Measurements from ENCODE around the gene MACROD2. TPM values are rescaled to one million over a fixed set of nuclear protein-coding genes. Genes with fewer than 3 reads are reported as not detected.

The MACROD2 gene
- total RNA-seq, 4 donors from 2014 or later, result 4.6 to 33.0 (median 8.3) TPM

- no peak for TF ChIP-seq CTCF (IDR thresholded peaks at IDR 0.05)
- no peak for TF ChIP-seq POLR2A (IDR thresholded peaks at IDR 0.05)
- TF ChIP-seq POLR2AphosphoS5 (IDR thresholded peaks at IDR 0.05), result no peak
- no peak for TF ChIP-seq EP300 (IDR thresholded peaks at IDR 0.05; ENCODE audit: low read depth)
- intact Hi-C loops (cut with DNase I; ENCODE audit: low total_unique reads) (loop anchor here (5.0 kb wide), 1 partner anchor 868 kb away; no protein-coding TSS in a partner anchor), in situ Hi-C loops (cut with MboI; ENCODE audit: low pct_ligation_motif_present in 1 of 4, low pct_unique_long_range_greater_than_20kb in 1 of 4, low sequenced_read_pairs in 3 of 4) (no loop called here)
- no peaks in the 10 kb centered on the region for H3K4me1 ChIP-seq
- no peak overlapping the region for H3K4me3 ChIP-seq
- H3K9me3 ChIP-seq, result no peaks in the 10 kb centered on the region
- H3K27ac ChIP-seq, result no peak overlapping the region
- no peak for DNase-seq
- WGBS, 2 donors (ENCODE audit: low coverage in 1 of 2), result 92 to 100% methylated on average over 1 to 3 of the region's 3 CpGs
- no peaks in the 10 kb centered on the region for H3K36me3 ChIP-seq
- H3K27me3 ChIP-seq, result no peaks in the 10 kb centered on the region
These were observed 1184.5 kb downstream of the MACROD2 start for GRCh38 chr20:15179781-15180180.

GRCh38 chr20:15185322-15185721, 1190.0 kb downstream of the MACROD2 start:
- no peaks in the 10 kb centered on the region for H3K9me3 ChIP-seq
- no peak for DNase-seq
- TF ChIP-seq EP300 (IDR thresholded peaks at IDR 0.05; ENCODE audit: low read depth) (no peak), CTCF (IDR thresholded peaks at IDR 0.05) (no peak), POLR2AphosphoS5 (IDR thresholded peaks at IDR 0.05) (no peak), POLR2A (IDR thresholded peaks at IDR 0.05) (no peak)
- no peak overlapping the region for H3K27ac ChIP-seq
- H3K4me1 ChIP-seq, result no peaks in the 10 kb centered on the region
- no peak overlapping the region for H3K4me3 ChIP-seq
- intact Hi-C loops (cut with DNase I; ENCODE audit: low total_unique reads), result no loop called here
- H3K27me3 ChIP-seq, result no peaks in the 10 kb centered on the region
- no peaks in the 10 kb centered on the region for H3K36me3 ChIP-seq
- whole genome bisulfite sequencing, 2 donors (ENCODE audit: low coverage in 1 of 2), result 58 to 71% methylated on average over 3 of the region's 3 CpGs
- in situ Hi-C loops (cut with MboI; ENCODE audit: low pct_ligation_motif_present in 1 of 4, low pct_unique_long_range_greater_than_20kb in 1 of 4, low sequenced_read_pairs in 3 of 4), result no loop called here

- no peaks in the 10 kb centered on the region for H3K36me3 ChIP-seq
- H3K27ac ChIP-seq, result no peak overlapping the region
- TF ChIP-seq POLR2A (IDR thresholded peaks at IDR 0.05), result no peak
- no peak for TF ChIP-seq POLR2AphosphoS5 (IDR thresholded peaks at IDR 0.05)
- TF ChIP-seq EP300 (IDR thresholded peaks at IDR 0.05; ENCODE audit: low read depth), result no peak
- no peak for TF ChIP-seq CTCF (IDR thresholded peaks at IDR 0.05)
- no peaks in the 10 kb centered on the region for H3K27me3 ChIP-seq
- in situ Hi-C loops (cut with MboI; ENCODE audit: low pct_ligation_motif_present in 1 of 4, low pct_unique_long_range_greater_than_20kb in 1 of 4, low sequenced_read_pairs in 3 of 4) (no loop called here), intact Hi-C loops (cut with DNase I; ENCODE audit: low total_unique reads) (no loop called here)
- no peak overlapping the region for H3K4me3 ChIP-seq
- no peaks in the 10 kb centered on the region for H3K9me3 ChIP-seq
- no peak for DNase-seq
- no peaks in the 10 kb centered on the region for H3K4me1 ChIP-seq
- 31 to 81% methylated on average over 2 of the region's 2 CpGs for whole genome bisulfite sequencing, 2 donors (ENCODE audit: low coverage in 1 of 2)
These were observed 1190.6 kb downstream of the MACROD2 start for GRCh38 chr20:15185913-15186312.

GRCh38 chr20:15187612-15188011, 1192.3 kb downstream of the MACROD2 start:
- H3K4me3 ChIP-seq, result no peak overlapping the region
- no peaks in the 10 kb centered on the region for H3K36me3 ChIP-seq
- in situ Hi-C loops (cut with MboI; ENCODE audit: low pct_ligation_motif_present in 1 of 4, low pct_unique_long_range_greater_than_20kb in 1 of 4, low sequenced_read_pairs in 3 of 4) (no loop called here), intact Hi-C loops (cut with DNase I; ENCODE audit: low total_unique reads) (no loop called here)
- DNase-seq, result no peak
- no peak overlapping the region for H3K27ac ChIP-seq
- H3K4me1 ChIP-seq, result no peaks in the 10 kb centered on the region
- no peak for TF ChIP-seq EP300 (IDR thresholded peaks at IDR 0.05; ENCODE audit: low read depth)
- no peak for TF ChIP-seq POLR2AphosphoS5 (IDR thresholded peaks at IDR 0.05)
- no peak for TF ChIP-seq POLR2A (IDR thresholded peaks at IDR 0.05)
- no peak for TF ChIP-seq CTCF (IDR thresholded peaks at IDR 0.05)
- no peaks in the 10 kb centered on the region for H3K27me3 ChIP-seq
- no peaks in the 10 kb centered on the region for H3K9me3 ChIP-seq
- WGBS, 2 donors (ENCODE audit: low coverage in 1 of 2), result 83 to 100% methylated on average over 1 of the region's 1 CpG
